ENCODE measurements around the gene NTN1.

The NTN1 gene

GRCh38 chr17:9037736-9038135 lies 16.4 kb downstream of the NTN1 start:
- H3K36me3 Mint-ChIP-seq (ENCODE audit: low read depth), result peaks cover 19% of the 10 kb centered on the region
- H3K4me3 Mint-ChIP-seq, result no peak overlapping the region
- H3K27ac Mint-ChIP-seq, result no peak overlapping the region
- TF ChIP-seq CTCF (IDR thresholded peaks at IDR 0.05; ENCODE audit: unreplicated experiment in 3 of 3), result no peak
- H3K4me1 Mint-ChIP-seq, result no peaks in the 10 kb centered on the region
- peaks cover 3% of the 10 kb centered on the region for H3K27me3 Mint-ChIP-seq (ENCODE audit: low read depth)
- peaks cover 35% of the 10 kb centered on the region for H3K9me3 Mint-ChIP-seq

DNA sequence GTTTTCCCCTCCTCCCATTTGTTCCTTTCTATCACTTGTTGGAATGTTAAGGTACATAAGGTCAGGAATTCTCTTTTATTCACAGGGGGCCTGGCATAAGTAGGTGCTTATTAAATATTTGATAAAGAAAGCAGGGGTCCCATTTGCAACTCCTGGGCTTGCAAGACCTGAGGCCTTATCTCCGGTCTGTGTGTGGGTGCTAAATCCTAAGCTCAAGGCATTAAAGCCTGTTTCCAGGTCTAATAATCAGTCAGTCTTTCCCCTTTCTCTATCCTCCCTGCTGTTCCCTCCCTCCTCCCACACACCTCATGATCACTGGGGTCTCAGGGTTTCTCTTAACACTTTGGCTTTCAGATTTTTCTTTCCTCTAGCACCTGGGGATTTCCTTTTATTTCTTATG lies 17.1 kb downstream of the NTN1 start:
- no peak overlapping the region for H3K27ac Mint-ChIP-seq
- H3K4me3 Mint-ChIP-seq, result no peak overlapping the region
- H3K27me3 Mint-ChIP-seq (ENCODE audit: low read depth), result peaks cover 3% of the 10 kb centered on the region
- H3K36me3 Mint-ChIP-seq (ENCODE audit: low read depth), result peaks cover 19% of the 10 kb centered on the region
- no peak for TF ChIP-seq CTCF (IDR thresholded peaks at IDR 0.05; ENCODE audit: unreplicated experiment in 3 of 3)
- no peaks in the 10 kb centered on the region for H3K4me1 Mint-ChIP-seq
- H3K9me3 Mint-ChIP-seq, result peaks cover 35% of the 10 kb centered on the region

DNA sequence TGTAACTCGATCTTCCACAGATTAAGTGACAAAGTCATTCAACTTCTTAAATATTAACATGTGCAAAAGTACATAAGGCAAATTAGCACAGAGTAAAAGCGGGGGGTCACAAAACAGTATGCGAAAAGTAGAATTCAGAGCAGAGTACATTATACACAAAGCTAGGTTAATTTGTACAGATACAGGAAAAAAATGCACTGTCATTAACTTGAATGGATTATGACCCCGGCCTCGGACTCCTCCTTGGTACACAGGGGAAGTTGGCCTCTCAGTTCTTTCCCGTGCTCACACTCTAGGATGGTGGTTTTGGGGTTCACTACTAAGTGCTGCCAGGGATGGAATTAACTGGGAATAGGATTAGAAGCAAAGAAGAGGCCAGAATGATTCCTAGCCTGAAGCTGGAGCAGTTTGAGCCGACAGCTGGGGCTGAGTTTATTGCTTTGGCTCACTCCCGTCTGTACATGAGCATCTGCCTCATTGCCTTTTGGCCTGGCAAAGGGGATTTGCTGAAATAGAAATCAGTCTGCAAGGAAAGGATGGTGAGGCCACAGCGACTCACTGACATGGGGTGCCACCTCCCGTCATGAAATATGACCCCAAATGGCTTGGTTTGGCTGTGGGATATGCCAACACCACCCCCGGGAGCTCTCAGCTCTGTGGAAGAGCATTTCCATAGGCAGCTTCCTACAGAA lies 23.6 kb downstream of the NTN1 start:
- Mint-ChIP-seq H3K4me1 (peaks cover 10% of the 10 kb centered on the region), H3K9me3 (peaks cover 38% of the 10 kb centered on the region), H3K27ac (peak overlapping the region in 1 of 3 experiments; percentile 28), H3K4me3 (no peak overlapping the region), H3K36me3 (ENCODE audit: low read depth) (peaks cover 11% of the 10 kb centered on the region), H3K27me3 (ENCODE audit: low read depth) (no peaks in the 10 kb centered on the region)
- TF ChIP-seq CTCF (IDR thresholded peaks at IDR 0.05; ENCODE audit: unreplicated experiment in 3 of 3), result no peak

DNA sequence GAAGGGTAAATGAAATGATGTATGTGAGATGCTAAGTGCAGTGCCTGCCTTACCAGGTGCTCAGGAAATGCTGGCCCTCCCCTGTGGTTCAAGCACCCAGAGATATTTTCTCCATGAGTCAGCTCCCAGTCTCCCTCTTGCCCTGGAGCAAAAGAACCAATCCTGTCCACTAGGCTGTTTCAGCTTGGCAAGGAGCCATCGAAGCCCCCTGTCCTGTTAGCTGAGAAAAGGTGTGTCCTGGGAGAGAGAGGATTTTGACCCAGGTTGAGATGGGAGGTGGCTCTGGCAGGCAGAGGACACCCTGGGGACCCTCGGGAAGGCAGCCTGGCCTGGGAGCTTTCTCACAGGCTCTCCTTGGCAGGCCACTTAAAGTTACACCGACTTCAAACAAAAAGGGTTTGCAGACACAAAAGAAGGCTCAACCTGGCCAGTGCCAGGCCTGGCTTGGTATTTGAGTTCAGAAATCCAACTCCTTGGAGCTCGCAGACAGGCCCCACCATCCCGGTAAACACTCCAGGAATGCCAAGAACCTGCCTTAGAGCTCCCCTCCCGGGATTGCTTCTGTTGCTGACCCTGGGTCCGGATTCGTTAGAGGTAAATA lies 29.6 kb downstream of the NTN1 start:
- no peak for TF ChIP-seq CTCF (IDR thresholded peaks at IDR 0.05; ENCODE audit: unreplicated experiment in 3 of 3)
- H3K4me3 Mint-ChIP-seq, result no peak overlapping the region
- peaks cover 5% of the 10 kb centered on the region for H3K36me3 Mint-ChIP-seq (ENCODE audit: low read depth)
- peaks cover 17% of the 10 kb centered on the region for H3K9me3 Mint-ChIP-seq
- H3K27ac Mint-ChIP-seq, result no peak overlapping the region
- H3K27me3 Mint-ChIP-seq (ENCODE audit: low read depth), result peaks cover 4% of the 10 kb centered on the region
- H3K4me1 Mint-ChIP-seq, result no peaks in the 10 kb centered on the region

GRCh38 chr17:9051561-9051960 lies 30.3 kb downstream of the NTN1 start:
- Mint-ChIP-seq H3K27ac (no peak overlapping the region), H3K36me3 (ENCODE audit: low read depth) (peaks cover 3% of the 10 kb centered on the region), H3K9me3 (peaks cover 17% of the 10 kb centered on the region), H3K4me1 (no peaks in the 10 kb centered on the region), H3K27me3 (ENCODE audit: low read depth) (peaks cover 4% of the 10 kb centered on the region), H3K4me3 (no peak overlapping the region)
- no peak for TF ChIP-seq CTCF (IDR thresholded peaks at IDR 0.05; ENCODE audit: unreplicated experiment in 3 of 3)

GRCh38 chr17:9052921-9053320 lies 31.6 kb downstream of the NTN1 start:
- H3K4me1 Mint-ChIP-seq, result no peaks in the 10 kb centered on the region
- H3K9me3 Mint-ChIP-seq, result peaks cover 13% of the 10 kb centered on the region
- no peak for TF ChIP-seq CTCF (IDR thresholded peaks at IDR 0.05; ENCODE audit: unreplicated experiment in 3 of 3)
- H3K27me3 Mint-ChIP-seq (ENCODE audit: low read depth), result peaks cover 4% of the 10 kb centered on the region
- H3K27ac Mint-ChIP-seq, result no peak overlapping the region
- H3K36me3 Mint-ChIP-seq (ENCODE audit: low read depth), result peaks cover 3% of the 10 kb centered on the region
- H3K4me3 Mint-ChIP-seq, result no peak overlapping the region

All from nephron (organoid).